ENCODE measurements around the gene ODAM.
"Not testable (repeated sequence)": the region's sequence is repeated elsewhere in the genome, so short reads cannot be mapped to it uniquely, and the experiment has no call there.

ODAM gene, protein sequence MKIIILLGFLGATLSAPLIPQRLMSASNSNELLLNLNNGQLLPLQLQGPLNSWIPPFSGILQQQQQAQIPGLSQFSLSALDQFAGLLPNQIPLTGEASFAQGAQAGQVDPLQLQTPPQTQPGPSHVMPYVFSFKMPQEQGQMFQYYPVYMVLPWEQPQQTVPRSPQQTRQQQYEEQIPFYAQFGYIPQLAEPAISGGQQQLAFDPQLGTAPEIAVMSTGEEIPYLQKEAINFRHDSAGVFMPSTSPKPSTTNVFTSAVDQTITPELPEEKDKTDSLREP

DNA sequence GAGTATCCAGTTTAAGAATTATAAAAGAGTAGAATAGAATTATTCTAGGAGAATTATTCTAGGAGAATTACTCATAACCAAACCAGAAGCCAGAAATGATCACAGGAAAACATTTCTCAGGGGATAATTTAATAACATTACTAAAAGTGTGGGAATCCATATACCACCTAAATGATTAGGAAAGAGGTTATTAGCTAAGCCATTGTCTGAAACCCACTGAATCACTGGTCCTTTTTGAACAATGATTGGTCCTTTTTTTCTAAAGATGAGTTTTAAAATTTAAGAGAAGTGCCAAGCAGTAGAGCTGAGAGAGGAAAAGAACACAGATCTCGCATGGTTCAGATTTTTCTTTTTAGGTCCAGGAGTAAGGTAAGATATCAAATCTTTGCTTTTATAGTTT, at the start of gene ODAM:
ODAM (plus strand) TSS at position 301 of the 400 bp plus-strand sequence. CDS start 819 bp downstream, outside the sequence.
- DNase-seq: no peak

DNA sequence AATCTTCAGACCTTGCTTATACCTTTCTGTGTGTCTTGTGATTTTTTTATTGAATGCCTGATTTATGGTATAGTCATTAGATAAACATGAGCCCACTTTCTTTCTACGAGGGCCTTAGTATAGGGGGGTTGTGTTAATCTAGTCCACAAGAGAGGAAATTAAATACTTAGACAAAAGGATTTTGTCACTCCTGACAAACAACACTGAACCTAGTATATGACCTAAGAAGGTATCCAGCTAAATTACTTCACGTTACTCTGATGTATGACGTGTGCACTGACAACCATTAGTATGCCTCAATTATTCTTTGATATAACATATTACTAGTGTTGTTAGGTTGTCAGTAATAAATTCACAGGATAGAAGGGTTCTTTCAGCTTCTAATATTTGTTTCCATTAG, 44.3 kb upstream of the ODAM start:
- peak in 1 of 3 experiments; percentile 23 for DNase-seq

DNA sequence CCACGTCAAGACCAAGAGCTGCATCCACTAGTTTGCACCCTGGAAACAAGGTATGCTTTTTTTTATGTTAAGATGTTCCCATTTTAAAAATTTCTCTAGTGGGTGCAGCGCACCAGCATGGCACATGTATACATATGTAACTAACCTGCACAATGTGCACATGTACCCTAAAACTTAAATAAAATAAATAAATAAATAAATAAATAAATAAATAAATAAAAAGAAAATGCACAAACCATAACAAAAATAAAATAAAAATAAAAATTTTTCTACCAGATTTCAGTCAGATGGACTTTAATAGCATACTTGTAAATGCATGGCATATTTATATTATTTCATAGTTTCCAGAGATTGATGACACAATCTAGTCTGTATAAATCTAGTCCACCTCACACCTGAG, 43.4 kb upstream of the ODAM start:
- DNase-seq: no peak

DNA sequence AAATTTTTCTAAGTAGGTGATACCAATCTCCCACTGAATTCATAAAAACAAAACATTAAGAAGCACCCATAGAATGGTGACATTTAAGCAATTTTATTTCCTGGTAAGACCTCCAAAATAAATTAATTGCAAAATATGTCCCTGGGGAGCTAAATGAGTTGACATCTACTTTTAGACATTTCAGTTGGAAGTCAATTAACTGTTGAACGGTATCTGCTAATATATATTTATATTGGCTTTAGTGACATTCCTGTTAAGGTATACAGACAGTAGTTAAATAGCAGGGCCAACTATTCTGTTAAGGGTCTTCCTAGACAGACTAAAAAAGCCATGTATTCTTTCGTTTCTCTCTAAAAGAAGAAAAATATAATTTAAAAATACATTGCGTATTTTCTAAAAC, 41.6 kb upstream of the ODAM start, which contains the start of gene PRR27:
PRR27 (plus strand) TSS at position 301 of the 400 bp plus-strand sequence. CDS start 139 bp downstream, outside the sequence.
- DNase-seq: no peak

DNA sequence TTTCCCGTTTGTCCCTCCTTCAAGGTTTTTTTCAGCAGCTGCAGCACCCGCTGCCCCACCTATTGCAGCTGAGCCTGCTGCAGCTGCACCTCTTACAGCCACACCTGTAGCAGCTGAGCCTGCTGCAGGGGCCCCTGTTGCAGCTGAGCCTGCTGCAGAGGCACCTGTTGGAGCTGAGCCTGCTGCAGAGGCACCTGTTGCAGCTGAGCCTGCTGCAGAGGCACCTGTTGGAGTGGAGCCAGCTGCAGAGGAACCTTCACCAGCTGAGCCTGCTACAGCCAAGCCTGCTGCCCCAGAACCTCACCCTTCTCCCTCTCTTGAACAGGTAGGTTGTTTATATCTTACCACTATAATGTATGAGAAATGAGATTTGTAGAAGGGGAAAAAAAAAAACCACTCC, 36.9 kb upstream of the ODAM start:
- DNase-seq: peak in 1 of 3 experiments; percentile 5

DNA sequence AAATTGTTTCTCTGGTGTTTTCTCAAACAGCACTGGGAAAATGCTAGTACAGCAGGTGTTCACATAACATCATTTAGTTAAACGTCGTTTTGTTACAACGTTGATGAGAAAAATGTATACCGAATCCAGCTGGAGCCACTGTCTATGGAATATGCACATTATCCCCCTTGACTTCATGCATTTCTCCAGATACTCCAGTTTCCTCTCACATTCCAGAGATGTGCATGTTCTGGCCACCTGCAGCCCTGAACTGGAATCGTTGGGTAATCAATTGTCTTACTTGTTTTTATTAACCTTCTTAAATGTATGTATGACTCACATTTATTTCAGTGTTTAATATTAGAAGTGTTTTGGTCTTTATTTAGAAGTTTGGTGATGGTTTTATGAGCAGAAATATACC, 18.4 kb upstream of the ODAM start:
- DNase-seq: no peak

DNA sequence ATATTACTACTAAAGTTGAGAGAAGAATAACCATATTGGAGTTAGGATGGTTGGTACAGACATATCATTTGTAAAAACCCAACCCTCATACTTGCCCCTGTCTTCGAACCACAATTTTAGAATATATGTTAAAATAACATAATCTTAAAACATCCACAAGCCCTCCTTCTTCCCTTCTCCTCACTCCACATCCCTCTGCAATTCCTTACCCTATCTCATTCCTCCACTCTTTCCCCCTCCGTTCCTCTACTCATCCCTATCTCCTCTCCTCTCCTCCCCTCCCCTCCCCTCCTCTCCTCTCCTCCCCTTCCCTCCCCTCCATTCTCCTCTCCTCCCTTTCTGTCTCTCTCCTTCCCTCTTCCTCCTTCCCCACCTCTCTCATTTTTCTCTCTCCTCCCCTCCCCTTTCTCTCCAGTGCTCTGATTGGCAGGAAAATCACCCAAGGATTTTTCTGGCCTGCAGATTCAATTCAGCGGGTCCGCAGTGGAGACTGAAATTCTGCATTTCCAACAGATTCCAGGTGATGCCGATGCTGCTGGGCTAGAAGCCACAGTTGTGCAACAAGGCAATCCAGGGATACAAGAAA, 17.4 kb upstream of the ODAM start:
- no peak for DNase-seq

DNA sequence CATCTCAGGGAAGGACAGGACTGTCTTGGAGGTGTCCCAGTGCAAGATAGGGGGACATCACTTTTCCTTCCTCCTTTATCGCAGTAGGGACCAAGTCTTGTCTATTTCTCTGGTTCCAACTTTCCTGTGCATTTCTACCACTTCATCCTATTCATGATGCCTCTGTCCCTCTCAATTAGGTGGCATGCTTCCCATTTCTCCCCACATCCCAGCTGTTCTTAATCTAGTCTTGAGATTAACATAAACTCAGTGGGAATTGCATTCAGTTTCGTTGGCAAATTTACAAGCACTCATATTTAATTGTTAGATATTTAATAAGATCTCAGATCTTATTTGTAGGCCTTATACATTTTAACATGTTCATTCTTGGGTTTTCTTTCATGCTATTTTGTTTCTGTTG, 15.7 kb upstream of the ODAM start:
- DNase-seq: no peak

DNA sequence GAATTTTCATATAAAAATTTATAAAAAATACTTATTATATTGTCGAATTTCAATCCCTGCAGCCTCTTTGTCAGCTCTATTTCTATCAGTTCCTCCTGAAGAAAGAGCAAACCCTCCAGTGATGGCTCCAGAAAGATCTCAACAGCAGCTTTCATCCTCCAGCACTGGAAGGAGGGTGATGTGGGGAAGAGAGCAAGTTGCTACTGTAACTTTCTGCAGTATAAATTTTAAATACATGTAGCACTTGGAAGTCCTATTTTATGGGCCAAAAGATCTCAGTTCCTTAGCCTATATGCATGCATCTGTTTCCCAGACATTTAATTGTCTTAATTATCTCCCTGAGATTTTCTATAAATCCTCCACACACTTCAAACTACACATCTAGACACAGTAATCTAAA, 13.7 kb upstream of the ODAM start:
- DNase-seq: no peak

DNA sequence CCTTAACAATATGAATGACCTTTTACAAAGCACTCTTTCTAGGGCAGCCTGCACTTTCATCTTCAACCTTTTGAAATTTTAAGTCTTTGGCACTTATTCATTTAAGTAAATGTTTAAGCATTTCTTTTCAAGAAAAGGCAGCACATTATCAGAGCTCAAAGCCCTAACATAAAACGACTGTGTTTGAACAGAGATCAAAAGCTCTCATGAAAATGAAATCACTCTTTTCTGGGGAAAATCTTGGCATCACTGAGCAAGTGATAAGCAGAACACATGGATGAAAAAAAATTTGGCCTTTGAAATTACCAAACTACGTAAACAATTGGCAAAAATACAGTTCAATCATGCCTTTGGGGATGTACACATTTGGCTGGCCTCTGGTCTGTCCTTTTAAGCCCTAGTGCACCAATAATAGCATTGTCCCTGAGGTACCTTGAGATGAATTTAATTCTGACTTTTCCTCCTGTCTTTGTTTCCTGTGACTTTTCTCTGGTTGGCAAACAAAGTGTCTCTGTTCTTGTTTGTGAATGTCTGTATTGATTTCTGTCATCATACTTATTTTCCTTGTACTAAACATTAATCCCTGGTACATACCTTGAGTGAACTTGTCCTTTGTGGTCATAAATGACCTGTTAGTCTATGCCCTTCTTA, 12.9 kb upstream of the ODAM start:
- no peak for DNase-seq

DNA sequence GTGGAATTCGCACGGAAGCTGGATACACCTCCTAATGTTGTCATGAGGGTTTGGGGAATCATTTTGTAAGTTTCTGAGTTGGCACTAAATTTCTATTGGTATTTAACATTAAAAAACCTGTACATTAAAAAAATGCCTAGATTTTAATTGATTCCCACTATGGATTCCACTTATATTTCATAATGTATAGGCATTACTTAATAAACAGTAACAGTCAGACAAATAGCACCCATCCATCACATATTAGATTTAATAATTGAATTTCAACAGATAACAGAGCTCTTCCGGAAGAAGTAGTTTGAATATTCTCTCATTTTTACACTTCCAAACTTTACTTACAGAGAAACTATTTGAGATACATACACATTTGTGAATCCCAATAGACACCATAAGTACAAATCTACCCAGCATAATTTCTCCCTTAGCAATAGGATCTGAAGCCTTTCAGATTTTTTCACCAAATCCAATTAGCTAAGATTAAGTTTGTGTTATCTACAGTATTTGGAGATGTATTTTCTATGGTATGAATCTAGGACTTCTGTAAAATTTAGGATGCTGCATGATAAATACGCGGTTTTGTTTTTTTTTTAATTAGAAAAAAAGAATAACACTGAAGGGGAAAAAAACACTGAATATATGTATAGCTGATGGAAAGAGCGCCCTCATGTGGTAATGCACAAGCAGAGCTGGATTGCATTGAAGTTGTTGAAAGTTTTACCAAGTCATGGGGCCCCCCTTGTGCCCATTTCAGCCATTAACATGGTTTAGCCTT, 12.2 kb upstream of the ODAM start:
- DNase-seq: peak; percentile 12 to 41 (median 17)

DNA sequence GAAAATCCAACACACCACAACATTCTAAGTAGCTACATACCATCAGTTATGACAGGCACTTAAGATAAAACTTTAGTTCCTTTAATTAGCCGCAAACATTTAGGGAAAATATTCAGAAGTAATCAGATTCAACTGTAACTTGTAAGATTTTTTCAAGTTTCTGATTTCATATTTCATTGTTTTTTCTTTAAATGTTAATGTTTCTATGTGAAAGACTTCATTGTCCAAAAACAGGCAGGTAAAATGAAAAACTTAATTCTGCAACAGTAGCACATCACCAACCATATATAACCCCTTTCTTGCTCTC, 11.6 kb upstream of the ODAM start:
- DNase-seq: no peak

DNA sequence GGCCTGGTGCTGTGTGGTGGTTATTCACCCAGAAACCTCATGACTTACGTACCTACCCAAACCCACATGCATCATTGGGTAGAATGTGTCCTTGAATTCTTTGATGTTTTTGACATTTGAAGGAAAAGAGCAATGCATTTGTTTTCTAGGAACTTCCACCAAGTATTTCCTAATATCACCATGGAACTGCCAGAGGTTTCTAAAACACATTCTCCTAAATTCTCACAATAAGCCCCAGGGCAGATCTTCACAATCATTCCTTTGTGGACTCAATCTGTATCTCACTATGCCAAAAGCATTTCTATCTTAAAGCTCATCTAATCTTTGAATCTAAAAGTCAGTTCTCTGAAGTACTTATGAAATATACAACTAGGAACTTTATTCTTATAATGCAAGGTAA, 8.3 kb upstream of the ODAM start:
- DNase-seq: no peak

DNA sequence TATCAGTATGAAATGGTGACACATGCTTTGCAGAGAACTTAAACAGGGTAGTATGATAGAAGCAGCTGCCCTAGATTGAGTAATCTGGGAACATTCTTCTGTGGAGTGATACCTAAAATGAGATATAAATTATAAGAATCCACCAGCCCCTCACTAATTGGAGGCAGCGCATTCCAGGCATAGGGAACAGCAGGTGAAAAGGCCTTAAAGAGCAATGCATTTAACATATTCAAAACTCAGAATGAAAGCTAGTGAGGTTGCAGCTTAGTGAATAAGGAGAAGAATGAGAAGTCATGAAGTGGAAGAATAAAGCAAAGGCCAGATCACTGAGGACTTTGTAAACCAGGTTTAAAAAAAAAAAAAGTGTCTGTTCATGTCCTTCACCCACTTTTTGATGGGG, 4.9 kb upstream of the ODAM start:
- no peak for DNase-seq

DNA sequence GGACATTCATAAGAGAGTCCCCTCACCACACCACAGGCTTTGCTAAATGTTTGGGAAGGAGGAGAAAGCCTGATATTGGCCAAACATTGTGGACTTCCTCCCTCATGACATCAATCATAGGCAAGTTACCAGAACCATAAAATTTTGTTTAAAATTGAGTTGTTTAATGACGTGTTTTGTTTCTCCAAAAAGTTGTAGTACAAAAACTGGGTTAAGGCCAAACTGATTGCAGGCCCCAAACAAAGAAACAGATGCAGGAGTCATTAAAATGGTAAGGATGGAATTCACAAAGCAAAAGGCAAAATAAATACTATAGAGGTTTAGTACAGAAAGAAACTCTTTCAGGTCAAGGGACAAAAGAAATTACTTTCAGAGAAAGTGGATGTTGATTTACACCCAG, 3.9 kb upstream of the ODAM start:
- DNase-seq: no peak

DNA sequence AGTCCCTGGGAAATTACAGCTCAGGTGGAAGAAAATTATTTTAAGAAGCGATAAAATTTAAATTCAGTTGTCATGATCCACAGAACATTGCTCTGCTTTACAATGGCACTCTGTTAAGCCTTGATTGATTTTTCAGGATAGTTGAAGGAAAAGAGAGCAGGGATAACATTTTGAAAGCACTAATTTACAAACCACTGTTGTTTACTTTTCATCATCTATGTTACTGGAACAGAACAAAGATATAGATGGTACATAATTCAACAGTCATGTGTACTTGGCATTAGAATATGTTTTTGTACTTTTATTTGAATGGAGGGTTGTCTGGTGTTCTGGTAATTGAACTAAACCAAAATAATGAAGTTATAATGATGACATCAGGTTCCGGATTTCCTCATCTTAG, 2.6 kb upstream of the ODAM start:
- DNase-seq: no peak

DNA sequence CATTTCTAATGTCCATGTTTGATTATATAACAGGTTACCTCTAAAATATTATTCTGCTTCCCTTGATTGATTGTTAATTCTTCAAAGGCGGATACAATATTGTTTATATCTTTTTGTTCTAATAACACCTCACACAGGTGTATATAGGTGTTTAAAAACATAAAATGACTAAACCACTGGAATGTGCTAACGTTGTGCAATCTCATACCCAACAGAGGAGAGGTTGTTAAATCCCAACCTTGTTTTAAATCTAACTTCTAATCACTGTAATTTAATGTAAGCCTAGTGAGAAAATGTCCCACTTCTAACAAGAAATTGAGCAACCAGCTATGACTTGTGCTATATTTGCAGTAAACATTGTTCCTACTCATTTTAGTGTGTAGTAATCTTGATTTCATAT, 1.3 kb downstream of the ODAM start:
- DNase-seq: no peak

DNA sequence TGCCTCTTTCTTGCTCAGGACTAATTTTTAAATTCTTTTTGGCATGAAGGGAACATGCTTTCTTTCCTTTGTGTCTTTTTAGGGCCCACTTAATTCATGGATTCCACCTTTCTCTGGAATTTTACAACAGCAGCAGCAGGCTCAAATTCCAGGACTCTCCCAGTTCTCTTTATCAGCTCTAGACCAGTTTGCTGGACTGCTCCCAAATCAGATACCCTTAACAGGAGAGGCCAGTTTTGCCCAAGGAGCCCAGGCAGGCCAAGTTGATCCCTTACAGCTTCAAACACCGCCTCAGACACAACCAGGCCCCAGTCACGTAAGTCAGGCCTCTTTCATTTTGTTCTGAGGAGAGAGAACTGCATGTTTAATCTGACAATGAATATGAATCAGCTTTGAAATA, 2.3 kb downstream of the ODAM start:
- no peak for DNase-seq

DNA sequence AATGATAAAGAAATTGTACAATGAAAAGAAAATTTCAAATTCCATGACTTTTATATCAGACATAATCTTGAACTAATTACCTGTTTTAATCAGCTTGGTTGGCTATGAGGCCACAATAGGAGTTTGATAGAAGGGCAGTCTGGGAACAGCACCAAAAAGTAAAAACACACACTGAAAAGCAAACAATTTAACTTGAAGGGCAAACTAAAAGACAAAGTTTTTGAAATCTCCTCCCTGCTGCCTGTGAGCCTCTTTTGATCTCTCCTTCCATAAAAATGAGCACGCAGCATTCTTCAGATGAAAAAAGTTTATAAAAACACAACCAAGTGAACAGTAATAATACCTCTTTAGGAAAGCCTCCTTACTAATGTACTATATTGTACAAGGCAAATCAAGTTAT, 8.1 kb downstream of the ODAM start:
- no peak for DNase-seq

DNA sequence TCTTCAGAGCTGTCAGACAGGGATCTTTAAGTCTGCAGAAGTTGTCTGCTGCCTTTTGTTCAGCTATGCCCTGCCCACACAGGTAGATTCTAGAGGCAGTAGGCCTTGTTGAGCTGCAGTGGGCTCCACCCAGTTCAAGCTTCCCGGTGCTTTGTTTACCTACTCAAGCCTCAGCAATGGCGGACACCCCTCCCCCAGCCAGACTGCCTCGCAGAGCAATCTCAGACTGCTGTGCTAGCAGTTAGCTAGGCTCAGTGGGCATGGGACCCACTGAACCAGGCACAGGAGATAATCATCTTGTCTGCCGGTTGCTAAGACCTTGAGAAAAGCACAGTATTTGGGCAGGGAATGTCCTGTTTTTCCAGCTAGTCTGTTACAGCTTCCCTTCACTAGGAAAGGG, 17.2 kb downstream of the ODAM start:
- not testable (repeated sequence) for DNase-seq

DNA sequence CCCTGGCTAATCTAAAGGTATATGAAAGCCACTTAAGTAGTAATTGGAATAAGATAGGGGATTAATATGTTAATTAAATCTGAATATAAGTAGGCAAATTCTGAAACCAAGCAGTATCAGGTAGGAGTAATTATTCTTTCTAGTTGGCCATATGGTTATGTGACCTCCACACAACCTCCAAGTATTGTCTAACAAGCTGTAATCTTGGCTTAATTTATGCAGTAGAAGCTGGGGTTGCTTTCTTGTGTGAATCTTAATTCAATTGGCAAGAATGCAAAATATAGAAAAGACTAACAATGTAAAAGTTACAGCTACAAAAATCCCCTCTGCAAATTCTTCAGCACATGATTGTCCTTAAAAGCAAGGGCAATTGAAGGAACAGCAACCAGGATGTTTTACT, 20.6 kb downstream of the ODAM start:
- DNase-seq: not testable (repeated sequence)

DNA sequence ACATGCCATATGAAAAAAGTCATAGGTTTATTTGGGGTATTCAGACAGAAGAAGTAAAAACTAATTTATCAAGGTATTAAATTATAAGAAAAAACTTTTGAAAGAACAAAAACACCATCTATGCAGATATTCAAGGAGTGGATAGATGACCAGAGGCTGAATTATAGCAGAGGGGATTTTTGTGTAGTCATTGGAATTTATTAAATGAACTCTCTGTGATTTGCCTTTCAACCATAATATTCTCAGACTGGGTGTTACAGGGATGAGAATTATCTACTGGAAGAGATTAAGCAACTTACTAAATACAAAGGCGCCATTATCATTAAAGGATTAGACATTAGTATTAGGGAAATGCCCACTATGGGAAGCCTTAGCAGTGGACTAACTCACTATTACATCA, 21.0 kb downstream of the ODAM start:
- not testable (repeated sequence) for DNase-seq

DNA sequence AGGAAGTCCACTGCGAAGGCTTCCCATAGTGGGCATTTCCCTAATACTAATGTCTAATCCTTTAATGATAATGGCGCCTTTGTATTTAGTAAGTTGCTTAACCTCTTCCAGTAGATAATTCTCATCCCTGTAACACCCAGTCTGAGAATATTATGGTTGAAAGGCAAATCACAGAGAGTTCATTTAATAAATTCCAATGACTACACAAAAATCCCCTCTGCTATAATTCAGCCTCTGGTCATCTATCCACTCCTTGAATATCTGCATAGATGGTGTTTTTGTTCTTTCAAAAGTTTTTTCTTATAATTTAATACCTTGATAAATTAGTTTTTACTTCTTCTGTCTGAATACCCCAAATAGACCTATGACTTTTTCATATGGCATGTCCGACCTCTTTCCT, 25.9 kb downstream of the ODAM start:
- DNase-seq: not testable (repeated sequence)

DNA sequence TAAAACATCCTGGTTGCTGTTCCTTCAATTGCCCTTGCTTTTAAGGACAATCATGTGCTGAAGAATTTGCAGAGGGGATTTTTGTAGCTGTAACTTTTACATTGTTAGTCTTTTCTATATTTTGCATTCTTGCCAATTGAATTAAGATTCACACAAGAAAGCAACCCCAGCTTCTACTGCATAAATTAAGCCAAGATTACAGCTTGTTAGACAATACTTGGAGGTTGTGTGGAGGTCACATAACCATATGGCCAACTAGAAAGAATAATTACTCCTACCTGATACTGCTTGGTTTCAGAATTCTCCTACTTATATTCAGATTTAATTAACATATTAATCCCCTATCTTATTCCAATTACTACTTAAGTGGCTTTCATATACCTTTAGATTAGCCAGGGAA, 26.3 kb downstream of the ODAM start:
- DNase-seq: not testable (repeated sequence)
